ENCODE data around the gene BAHCC1.

DNA sequence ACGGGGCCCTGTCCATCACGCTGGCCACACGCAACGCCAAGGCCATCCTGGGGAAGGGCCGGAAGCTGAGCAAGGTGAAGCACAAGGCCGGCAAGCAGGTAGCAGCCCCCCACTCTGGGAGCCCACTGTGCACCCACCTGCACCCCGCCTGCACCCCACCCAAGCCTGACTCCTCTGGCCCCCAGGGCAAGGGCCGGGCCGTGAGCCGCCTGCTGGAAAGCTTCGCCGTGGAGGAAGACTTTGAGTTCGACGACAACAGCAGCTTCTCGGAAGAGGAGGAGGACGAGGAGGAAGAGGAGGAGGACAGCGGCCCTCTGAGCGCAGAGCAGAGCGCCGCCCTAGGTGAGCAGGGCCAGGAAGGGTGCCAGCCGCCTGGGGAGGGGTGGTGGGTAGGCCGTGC lies 63.4 kb downstream of the BAHCC1 start:
- TF ChIP-seq EZH2phosphoT487 (IDR thresholded peaks at IDR 0.05; ENCODE audit: borderline replicate concordance, low read length) = no peak
- TF ChIP-seq, protein P1, sequence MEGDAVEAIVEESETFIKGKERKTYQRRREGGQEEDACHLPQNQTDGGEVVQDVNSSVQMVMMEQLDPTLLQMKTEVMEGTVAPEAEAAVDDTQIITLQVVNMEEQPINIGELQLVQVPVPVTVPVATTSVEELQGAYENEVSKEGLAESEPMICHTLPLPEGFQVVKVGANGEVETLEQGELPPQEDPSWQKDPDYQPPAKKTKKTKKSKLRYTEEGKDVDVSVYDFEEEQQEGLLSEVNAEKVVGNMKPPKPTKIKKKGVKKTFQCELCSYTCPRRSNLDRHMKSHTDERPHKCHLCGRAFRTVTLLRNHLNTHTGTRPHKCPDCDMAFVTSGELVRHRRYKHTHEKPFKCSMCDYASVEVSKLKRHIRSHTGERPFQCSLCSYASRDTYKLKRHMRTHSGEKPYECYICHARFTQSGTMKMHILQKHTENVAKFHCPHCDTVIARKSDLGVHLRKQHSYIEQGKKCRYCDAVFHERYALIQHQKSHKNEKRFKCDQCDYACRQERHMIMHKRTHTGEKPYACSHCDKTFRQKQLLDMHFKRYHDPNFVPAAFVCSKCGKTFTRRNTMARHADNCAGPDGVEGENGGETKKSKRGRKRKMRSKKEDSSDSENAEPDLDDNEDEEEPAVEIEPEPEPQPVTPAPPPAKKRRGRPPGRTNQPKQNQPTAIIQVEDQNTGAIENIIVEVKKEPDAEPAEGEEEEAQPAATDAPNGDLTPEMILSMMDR (conservative IDR thresholded peaks at IDR 0.05; ENCODE audit: low read depth, low read length) = no peak
